Stomach (tissue), 4 donors: ENCODE measurements around the gene COL4A2.

Source experiments
- CTCF ChIP-seq, 7 experiments: fragments of 450-650 bp in 4 of 7; fragments of 200-600 bp in 3 of 7; sonication (generic) in 3 of 7; IDR thresholded peaks; one replicate each; pipeline ENCODE4 v1.5.1; 2016 to 2019; ENCODE audit warnings: antibody characterized with exemption in 7 of 7, control low read depth in 2 of 7, mild to moderate bottlenecking in 1 of 7
- EP300 ChIP-seq: sonication (generic); formaldehyde crosslinking; IDR thresholded peaks from one replicate; pipeline ENCODE4 v1.6.1; 2017; ENCODE audit warnings: antibody characterized with exemption
- POLR2A ChIP-seq, 4 donors: fragments of 450-650 bp; IDR thresholded peaks; one replicate each; pipeline ENCODE4 v1.6.1; 2016; ENCODE audit warnings: antibody characterized with exemption in 4 of 4, control low read depth in 2 of 4, mild to moderate bottlenecking in 1 of 4, moderate library complexity in 1 of 4
- POLR2AphosphoS5 ChIP-seq, 3 donors: sonication (generic); formaldehyde crosslinking; IDR thresholded peaks; one replicate each; pipeline ENCODE4 v1.6.1; 2016; ENCODE audit warnings: antibody characterized with exemption in 3 of 3

DNA sequence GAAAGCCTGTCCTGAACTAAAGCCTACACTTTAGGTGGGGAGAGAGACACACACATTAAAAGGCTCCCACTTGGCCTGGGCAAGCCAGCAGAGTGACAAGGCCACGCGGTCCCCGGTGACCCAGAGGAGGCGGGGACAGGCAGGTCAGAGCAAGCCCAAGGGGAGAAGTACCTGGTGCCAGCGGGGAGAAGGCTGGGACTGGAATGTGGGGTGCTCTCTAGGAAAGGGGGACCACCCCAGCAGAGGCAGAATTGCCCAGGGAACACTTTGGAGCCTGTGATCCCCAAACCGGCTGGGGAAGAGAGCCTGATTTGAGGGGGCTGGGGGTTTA is 172.1 kb downstream of the COL4A2 start:
- TF ChIP-seq POLR2A (IDR thresholded peaks at IDR 0.05), result no peak
- TF ChIP-seq POLR2AphosphoS5 (IDR thresholded peaks at IDR 0.05), result no peak
- no peak for TF ChIP-seq CTCF (IDR thresholded peaks at IDR 0.05)
- no peak for TF ChIP-seq EP300
